Kidney glomerular epithelial cell (primary cell): ENCODE results near the gene FLT1.

Experiments
- DNase-seq: peaks from one replicate; lab custom pipeline; 2025; lab: John Stamatoyannopoulos, UW

Gene FLT1

DNA sequence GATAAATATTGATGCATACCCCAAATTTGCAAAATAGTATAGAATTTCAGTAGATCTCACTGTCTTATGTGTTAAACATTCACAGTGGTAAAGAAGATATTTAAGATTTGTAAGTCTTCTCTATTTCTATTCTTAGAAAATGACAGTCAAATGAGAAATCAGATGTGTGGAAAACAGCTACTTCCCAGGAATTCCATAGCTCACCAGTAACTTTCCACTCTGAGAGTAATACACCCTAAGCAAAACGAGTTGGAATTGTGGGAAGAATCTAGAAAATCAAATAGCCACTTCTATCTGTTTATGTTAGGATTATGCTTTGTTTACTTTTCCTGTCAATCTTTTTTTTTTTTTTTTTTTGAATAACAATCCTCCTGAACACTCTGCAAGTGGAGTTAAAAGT, 69.1 kb downstream of the FLT1 start:
- DNase-seq, result no peak

DNA sequence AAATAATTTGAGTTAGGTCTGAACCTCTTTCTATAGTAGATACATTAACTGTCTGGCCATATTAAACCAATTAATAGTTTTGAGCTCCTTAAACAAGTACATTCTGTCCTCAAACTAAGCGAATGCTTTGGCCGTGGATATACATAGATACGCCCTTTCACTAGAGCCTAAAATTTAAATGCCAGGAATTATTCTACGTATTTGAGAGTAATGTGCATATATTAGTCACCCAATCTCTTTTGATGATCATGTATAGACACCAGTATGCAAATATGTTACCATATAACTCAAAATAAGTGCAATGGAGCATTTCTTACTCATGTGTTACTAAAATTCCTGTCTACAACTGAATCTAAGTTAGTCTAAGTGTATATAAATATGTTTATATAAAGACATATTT, 70.4 kb downstream of the FLT1 start:
- no peak for DNase-seq

- DNase-seq, result no peak
Measured at GRCh38 chr13:28423010-28423409, 71.9 kb downstream of the FLT1 start.

- no peak for DNase-seq
Measured at GRCh38 chr13:28421676-28422410, 73.1 kb downstream of the FLT1 start.

DNA sequence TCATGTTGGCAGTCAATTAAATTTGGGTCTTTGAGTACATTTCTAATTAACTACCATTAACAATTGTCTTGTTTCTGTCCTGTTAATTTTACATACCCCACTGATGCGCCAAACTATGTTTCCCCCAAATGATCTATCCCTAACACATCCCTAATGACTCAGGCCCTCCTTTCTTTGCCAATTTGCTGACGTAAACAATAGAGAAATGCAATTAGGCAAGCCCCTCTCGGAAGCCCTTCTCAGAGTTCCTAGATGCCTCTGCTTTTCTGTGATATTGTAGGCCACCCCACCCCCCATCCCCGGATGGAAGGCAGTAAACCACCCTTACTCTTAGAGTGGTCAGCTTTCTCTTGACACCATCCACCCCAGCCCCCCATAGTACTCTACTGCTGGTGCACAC, 74.2 kb downstream of the FLT1 start:
- no peak for DNase-seq

DNA sequence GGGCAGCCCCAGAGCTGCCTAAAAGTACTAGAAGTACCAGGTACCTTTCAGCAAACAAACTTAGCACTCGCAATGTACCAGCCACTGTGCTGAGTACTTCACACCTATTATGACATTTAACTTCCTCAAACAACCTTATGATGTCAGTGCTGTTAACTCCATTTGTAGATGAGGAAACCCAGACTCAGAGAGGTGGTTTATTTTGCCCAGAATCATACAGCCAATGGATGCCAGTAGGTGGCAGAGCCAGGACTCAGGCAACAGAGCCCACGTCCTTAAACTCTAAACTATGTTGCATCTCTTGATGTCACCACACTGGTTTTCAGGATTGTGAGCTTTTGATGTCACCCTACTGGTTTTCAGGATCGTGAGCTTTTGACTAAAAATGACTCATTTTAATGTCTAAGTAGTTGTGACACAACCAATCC, 78.9 kb downstream of the FLT1 start:
- no peak for DNase-seq

- no peak for DNase-seq
Measured at GRCh38 chr13:28413999-28414398, 80.9 kb downstream of the FLT1 start.

DNA sequence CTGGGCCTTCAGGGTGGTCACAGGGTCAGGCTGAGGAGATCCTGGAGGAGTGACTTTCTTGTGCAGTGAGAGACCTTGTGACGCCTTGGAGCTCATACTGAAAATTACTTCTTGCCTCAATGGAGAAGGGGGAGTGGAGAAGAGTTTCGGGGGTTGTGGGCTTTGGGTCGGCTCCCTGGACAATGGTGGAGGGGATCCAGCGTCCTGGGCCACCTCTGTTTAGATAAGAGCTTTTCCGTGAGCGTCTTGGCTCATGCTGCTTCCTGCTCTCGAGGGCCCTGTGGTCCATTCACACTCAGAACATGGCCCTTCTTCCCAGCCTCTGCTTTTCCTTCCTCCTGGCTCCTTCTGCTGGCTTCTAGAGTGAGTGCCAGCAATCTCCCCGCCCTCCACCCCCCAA, 81.9 kb downstream of the FLT1 start:
- DNase-seq, result no peak

DNA sequence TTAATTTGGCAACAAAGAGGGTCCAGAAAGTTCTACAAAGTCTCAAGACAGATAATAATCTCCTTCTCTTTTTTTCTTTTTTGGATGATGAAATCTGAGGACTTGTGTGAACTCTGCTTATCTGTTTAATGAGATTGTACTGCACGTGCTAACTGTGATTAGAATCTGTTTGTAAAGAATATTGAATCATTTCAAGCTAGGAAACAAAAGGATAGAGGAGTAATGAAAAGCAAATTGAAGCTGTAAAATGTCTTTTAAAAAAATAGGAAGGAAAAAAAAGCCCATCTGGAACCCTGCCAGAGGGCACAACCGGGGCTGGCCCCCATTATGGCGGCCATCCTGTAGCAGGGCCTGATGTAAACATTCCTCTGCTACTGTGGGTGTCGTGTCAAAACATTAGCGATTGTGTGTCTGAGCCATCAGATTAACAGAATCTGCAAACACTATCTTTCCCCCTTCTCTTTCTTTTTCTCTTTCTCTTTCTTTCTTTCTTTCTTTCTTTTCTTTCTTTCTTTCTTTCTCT, 83.0 kb downstream of the FLT1 start:
- DNase-seq, result no peak

GRCh38 chr13:28410096-28410495, 84.8 kb downstream of the FLT1 start:
- DNase-seq, result no peak

DNA sequence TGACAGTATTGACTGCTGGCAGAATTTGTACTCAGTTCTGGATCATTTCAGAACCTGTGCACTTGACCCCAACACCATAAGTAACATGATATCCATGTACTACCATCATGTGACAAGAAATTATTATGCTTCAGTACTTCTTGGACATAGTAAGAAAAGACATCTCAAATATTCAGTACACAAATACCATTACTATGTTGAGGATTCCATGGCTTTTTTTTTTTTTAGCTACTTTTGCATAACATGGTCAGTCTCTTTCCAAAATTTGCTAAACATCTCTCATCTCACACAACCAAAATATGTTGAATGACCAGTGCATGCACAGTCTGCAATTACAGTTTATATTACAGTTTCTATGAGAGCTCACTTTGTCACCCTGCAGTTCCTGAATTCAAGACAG, 85.3 kb downstream of the FLT1 start:
- DNase-seq, result no peak

DNA sequence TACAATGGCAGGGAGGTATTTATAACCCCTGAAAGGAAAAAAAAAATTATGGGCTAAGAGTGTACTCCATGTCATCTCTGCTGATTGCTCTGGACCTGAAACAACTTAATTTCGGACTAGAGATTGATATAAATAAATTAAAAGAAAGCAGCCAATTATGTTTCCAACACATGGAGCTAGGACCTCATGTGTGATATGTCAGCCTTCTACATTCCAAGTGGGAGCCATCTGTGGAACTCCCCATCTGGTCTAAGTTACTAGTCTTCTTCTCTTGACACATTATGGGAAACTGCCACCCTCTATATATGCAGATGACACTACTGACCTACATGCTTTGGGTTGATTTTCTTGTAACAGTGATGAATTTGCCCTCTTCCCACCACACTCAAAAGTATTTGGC, 86.1 kb downstream of the FLT1 start:
- no peak for DNase-seq

- no peak for DNase-seq
Measured at GRCh38 chr13:28408235-28408848, 86.6 kb downstream of the FLT1 start.

- no peak for DNase-seq
Measured at GRCh38 chr13:28406733-28407266, 88.1 kb downstream of the FLT1 start.

GRCh38 chr13:28402057-28402381, 92.9 kb downstream of the FLT1 start:
- DNase-seq, result no peak

DNA sequence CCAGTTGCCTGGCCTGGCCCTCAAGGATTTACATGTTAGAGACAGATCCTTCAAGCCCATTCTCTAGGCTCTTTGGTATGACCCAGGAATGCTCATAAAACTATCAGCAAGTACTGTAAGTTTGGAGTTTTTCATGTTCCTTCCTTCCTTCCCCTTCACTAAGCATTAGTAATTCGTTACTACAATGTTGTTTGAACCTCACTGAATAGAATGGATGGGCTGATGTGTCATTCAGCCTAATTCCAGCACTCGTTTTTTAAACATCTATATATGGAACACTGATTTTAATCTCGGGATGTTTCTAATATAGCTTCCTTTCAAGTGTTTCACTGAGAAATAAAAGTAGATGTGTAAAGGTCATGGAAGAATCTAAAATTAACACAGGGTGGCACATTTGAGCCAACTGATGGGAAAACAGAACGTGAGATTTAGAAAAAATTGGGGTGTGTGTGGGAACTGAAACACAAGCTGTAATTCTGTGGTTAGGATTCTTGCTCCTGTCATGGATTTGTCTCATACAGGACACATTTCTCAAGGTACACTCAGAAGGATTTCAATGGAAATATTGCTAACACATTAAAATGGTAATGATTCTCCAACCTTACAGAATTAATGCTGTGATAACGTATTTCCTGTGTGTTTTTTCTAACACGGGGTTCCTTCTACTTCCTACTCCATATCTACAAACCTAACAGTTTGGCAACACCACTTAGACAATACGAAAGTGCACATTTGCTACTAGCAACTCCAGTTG, 93.4 kb downstream of the FLT1 start:
- DNase-seq, result no peak

DNA sequence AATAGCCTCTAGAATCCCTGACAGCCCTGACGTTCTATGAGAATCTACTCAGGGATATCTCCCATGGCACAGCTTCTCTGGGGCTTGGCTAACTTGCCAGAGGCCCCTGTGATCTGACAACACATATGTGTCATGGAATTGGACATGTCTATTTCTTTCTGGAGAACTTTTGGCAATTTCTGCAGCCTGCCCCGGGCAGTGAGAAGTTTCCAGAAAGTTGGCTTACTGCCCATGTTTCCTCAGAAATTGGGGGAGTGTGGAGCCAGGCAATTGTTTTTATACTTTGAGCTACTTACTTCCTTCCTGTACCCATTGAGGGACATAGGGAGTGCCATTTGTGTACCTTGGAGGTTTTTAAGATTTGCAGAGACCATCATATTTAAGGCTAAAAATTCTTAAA, 98.9 kb downstream of the FLT1 start:
- DNase-seq, result no peak

- no peak for DNase-seq
Measured at GRCh38 chr13:28394422-28394821, 100.5 kb downstream of the FLT1 start.

- no peak for DNase-seq
Measured at GRCh38 chr13:28392896-28393505, 101.9 kb downstream of the FLT1 start.

- no peak for DNase-seq
Measured at GRCh38 chr13:28392428-28392827, 102.5 kb downstream of the FLT1 start.

DNA sequence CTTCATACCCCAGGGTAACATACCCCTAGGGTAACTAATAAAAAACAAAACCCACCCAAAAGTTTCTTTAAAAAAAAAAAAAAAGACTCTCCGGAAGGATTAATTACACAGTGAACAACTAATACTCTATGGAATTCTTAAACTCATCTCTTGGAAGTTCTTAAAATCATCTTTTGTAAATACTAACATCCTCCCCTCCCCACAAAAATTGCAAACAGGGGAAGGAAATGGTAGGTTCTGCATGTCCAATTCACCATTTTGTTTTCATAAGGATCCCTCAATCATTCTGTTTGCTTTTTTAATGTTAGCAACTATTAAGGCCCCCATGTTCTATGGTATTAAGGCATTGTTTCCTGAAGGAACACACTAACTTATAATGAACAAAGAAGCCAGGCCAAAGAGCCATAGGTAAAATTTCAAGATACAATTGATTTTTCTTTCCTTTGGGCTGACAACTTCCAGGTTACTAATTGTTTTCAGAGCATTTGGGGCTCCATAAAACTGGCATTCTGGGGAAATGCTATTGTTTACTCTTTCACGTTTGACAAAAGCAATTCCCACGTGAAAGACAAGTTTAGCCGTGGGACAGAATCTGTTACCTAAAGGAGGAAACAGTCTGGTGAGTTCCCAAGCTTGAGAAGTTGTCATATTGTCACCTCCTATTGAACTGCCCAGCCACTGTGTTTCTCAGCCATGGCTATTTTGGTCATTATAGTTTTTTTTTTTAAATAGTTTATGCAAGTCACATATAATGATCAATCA, 107.0 kb downstream of the FLT1 start:
- DNase-seq, result no peak

DNA sequence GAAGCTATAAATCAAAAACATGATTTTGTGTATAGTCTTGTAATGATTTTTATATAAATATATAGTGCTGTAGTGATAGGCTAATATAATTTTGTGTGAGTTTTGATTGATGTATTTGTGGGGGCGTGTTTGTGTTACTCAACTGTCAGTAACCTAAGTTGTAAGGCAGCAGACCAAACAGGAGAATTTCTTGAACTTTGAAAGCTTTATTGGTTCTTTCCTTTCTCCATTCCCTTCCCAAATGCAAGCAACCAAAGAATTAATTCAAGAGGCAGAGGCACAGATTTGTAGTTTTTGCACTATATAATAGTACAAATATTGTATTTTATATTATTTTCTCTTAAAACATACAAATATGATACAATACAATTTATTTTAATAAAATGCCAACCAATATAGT, 109.6 kb downstream of the FLT1 start:
- no peak for DNase-seq
